Activated CD8-positive, alpha-beta T cell treated with anti-CD3 and anti-CD28 coated beads for 36 hours (primary cell): ENCODE measurements around the gene MRM3. TPM values are rescaled to one million over a fixed set of nuclear protein-coding genes. Genes with fewer than 3 reads are reported as not detected.
"Not testable (repeated sequence)": the region's sequence is repeated elsewhere in the genome, so short reads cannot be mapped to it uniquely, and the experiment has no call there.

Experiments used
- ATAC-seq: fragments of 200-7000 bp; cut with Tn5 transposase; one replicate; pipeline ENCODE4 v1.10.0; 2021; ENCODE audit warnings: mild to moderate bottlenecking, moderate library complexity
- CTCF ChIA-PET: fragments of 350-600 bp; sonication (Branson Sonifier 250); formaldehyde crosslinking; loops from one replicate; lab custom pipeline; 2021; ENCODE audit warnings: antibody characterized with exemption; lab: Charles Lee
- POLR2A ChIA-PET: fragments of 350-600 bp; sonication (Branson Sonifier 250); formaldehyde crosslinking; loops from one replicate; lab custom pipeline; 2021; ENCODE audit warnings: antibody characterized with exemption; lab: Charles Lee
- DNase-seq: peaks from one replicate; pipeline ENCODE4 v3.0.0-alpha.2; 2020
- H3K27ac Mint-ChIP-seq: one replicate; pipeline ENCODE4 v1.8.0; 2021; ENCODE audit warnings: mild to moderate bottlenecking, mixed read lengths
- H3K27me3 Mint-ChIP-seq: one replicate; pipeline ENCODE4 v1.8.0; 2021; ENCODE audit warnings: mixed read lengths
- H3K36me3 Mint-ChIP-seq: one replicate; pipeline ENCODE4 v1.8.0; 2021; ENCODE audit warnings: low read depth, mixed read lengths
- H3K4me1 Mint-ChIP-seq: one replicate; pipeline ENCODE4 v1.8.0; 2021; ENCODE audit warnings: low read depth, mixed read lengths
- H3K4me3 Mint-ChIP-seq: one replicate; pipeline ENCODE4 v1.8.0; 2021; ENCODE audit warnings: mild to moderate bottlenecking, moderate library complexity, mixed read lengths
- H3K9me3 Mint-ChIP-seq: one replicate; pipeline ENCODE4 v1.8.0; 2021; ENCODE audit warnings: mixed read lengths
- intact Hi-C: fragments of 100-400 bp; cut with micrococcal nuclease; formaldehyde crosslinking; loops from one replicate; pipeline ENCODE4 v1.10.0; 2022
- total RNA-seq, 2 experiments: library from RNA; stranded (reverse); gene quantifications; one replicate each; pipeline ENCODE4 v1.2.3, GENCODE V29; 2021
- TF ChIP-seq, protein P1 (sequence below): fragments of 200-600 bp; IDR thresholded peaks from one replicate; pipeline ENCODE4 v1.8.0; 2022; ENCODE audit warnings: antibody characterized with exemption, mild to moderate bottlenecking

MRM3 gene
- total RNA-seq, 2 experiments from 2014 or later: 35.5 to 36.2 TPM

DNA sequence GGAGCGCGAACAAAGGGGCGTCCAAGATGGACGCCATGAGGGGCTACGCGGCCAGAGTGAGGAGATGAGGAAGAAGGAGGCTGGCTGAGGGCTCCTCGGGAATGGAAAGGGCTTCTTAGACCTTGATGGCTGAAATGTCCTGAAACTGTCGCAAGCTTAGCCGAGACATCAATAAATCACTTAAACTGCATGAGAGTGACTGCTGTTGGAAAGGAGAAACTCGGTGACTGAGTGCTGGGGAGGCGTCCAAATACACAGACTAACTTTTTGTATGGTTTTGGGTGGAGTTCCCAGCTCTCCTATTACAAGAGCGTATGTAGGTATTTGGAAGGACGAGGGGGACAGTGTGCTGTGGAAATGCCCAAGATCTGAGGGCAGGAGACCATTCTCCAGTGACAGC, 28.7 kb upstream of the MRM3 start:
- peak overlapping the region; percentile 69 for H3K27ac Mint-ChIP-seq
- intact Hi-C loops: no loop called here
- H3K9me3 Mint-ChIP-seq: peaks cover 5% of the 10 kb centered on the region
- ATAC-seq: no peak
- no peaks in the 10 kb centered on the region for H3K27me3 Mint-ChIP-seq
- no peak for DNase-seq
- peak overlapping the region; percentile 60 for H3K4me3 Mint-ChIP-seq
- TF ChIP-seq, protein P1, sequence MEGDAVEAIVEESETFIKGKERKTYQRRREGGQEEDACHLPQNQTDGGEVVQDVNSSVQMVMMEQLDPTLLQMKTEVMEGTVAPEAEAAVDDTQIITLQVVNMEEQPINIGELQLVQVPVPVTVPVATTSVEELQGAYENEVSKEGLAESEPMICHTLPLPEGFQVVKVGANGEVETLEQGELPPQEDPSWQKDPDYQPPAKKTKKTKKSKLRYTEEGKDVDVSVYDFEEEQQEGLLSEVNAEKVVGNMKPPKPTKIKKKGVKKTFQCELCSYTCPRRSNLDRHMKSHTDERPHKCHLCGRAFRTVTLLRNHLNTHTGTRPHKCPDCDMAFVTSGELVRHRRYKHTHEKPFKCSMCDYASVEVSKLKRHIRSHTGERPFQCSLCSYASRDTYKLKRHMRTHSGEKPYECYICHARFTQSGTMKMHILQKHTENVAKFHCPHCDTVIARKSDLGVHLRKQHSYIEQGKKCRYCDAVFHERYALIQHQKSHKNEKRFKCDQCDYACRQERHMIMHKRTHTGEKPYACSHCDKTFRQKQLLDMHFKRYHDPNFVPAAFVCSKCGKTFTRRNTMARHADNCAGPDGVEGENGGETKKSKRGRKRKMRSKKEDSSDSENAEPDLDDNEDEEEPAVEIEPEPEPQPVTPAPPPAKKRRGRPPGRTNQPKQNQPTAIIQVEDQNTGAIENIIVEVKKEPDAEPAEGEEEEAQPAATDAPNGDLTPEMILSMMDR: no peak
- ChIA-PET POLR2A (interaction anchor here (1.1 to 5.0 kb wide), 9 partner anchors 8 to 243 kb away, joined by 3 to 34 read pairs (median 5); partner anchors contain the start of genes GLOD4, MRM3, TIMM22 and TLCD3A), CTCF (interaction anchor here (1.1 to 2.0 kb wide), 4 partner anchors 13 to 341 kb away, joined by 4 to 9 read pairs (median 4); partner anchors contain the start of genes GLOD4 and MRM3)
- H3K4me1 Mint-ChIP-seq: peaks cover 29% of the 10 kb centered on the region
- peaks cover 42% of the 10 kb centered on the region for H3K36me3 Mint-ChIP-seq

DNA sequence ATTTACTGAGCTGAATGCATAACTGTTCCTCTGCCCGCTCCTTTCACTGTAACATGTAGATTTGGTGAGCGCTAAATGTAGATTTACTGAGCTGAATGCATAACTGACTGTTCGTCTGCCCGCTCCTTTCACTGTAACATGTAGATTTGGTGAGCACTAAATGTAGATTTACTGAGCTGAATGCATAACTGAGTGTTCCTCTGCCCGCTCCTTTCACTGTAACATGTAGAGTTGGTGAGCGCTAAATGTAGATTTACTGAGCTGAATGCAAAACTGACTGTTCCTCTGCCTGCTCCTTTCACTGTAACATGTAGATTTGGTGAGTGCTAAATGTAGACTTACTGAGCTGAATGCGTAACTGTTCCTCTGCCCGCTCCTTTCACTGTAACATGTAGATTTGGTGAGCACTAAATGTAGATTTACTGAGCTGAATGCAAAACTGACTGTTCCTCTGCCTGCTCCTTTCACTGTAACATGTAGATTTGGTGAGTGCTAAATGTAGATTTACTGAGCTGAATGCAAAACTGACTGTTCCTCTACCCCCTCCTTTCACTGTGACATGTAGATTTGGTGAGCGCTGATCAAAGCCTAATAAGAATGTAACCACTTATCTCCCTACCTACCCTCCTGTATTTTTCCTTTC, 26.7 kb upstream of the MRM3 start:
- ChIA-PET POLR2A (interaction anchor here (1.3 kb wide), 1 partner anchor 27 kb away, joined by 6 read pairs; the partner anchor contains the start of genes GLOD4 and MRM3), CTCF (interaction anchor here (1.2 to 1.5 kb wide), 3 partner anchors 26 to 243 kb away, joined by 3 read pairs; partner anchors contain the start of gene GLOD4)
- Mint-ChIP-seq H3K36me3 (peaks cover 31% of the 10 kb centered on the region), H3K4me1 (peaks cover 14% of the 10 kb centered on the region)
- ATAC-seq, H3K27me3 Mint-ChIP-seq, intact Hi-C loops, DNase-seq, H3K4me3 Mint-ChIP-seq, H3K9me3 Mint-ChIP-seq, H3K27ac Mint-ChIP-seq: not testable (repeated sequence)

DNA sequence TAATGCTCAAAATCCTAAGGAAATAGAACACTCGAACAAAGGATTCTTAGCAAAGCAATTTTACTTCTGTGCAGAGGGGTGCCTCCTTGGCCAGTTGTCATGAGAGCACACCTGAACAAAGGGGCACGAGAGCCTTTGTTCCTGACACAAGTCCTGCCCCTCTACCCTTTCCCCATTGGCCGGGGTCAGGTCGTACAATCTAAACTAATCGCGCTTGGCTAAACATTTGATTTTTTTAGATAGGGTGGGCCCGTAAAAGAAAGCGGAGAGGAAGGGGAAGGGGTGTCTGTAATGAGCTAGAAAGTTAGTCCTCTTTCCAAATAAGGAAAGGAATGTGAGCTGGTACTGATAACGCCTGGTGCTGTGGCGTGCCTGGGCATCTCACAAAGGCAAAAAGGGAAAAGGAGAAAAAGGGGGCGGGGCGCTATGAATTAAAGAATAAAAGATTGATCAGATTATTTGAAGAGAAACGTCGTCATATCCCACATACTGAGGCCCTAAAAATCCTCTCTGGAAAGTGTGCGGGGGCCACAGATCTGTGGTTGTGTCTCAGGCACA, 26.1 kb upstream of the MRM3 start:
- H3K27ac Mint-ChIP-seq, H3K4me3 Mint-ChIP-seq, ATAC-seq, H3K27me3 Mint-ChIP-seq, H3K4me1 Mint-ChIP-seq, DNase-seq, intact Hi-C loops, H3K9me3 Mint-ChIP-seq, POLR2A ChIA-PET: not testable (repeated sequence)
- H3K36me3 Mint-ChIP-seq: peaks cover 26% of the 10 kb centered on the region
- CTCF ChIA-PET: interaction anchor here (1.5 kb wide), 2 partner anchors 26 to 243 kb away, joined by 3 read pairs; partner anchors contain the start of gene GLOD4

DNA sequence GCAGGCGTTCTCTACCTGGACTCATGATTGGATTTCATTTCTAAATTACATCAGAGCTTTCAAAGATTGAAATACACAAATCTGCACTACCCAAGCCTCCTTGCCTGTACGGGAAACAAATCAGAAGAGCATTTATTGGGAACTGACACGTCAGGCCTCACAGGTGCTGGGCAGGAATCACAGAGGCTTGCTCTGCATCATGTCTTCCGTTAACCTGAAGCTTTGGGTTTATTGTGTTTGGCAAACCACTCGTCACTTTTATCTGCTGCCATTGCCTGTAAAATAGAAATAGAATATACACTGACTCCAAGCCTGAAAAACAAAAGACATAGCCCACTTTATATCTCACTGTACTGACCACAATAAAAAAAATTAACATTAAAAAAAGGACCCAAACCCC, 22.2 kb upstream of the MRM3 start:
- intact Hi-C loops: no loop called here

DNA sequence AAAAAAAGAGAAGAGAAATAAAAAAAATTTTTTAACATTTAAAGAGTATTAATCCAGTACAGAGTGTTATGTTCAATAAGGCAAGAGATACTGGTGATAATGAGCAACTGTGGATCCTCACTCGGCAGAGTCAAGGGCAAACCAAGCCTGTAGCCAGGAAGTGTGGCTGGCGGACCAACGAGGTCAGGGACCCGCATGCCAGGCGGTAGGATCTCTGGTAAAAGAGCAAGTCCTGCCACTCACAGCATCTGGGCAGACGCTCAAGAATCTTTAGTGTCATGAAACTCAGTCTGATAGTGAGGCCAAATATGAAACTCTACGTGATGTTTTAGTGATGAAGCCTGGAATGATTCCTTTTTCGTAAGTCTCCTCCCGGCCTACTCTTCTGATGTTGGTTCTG, 21.8 kb upstream of the MRM3 start:
- no peaks in the 10 kb centered on the region for H3K4me1 Mint-ChIP-seq
- H3K36me3 Mint-ChIP-seq: peaks cover 30% of the 10 kb centered on the region
- intact Hi-C loops: no loop called here
- CTCF ChIA-PET: interaction anchor here (1.6 kb wide), 1 partner anchor 220 kb away, joined by 3 read pairs; no protein-coding TSS in a partner anchor
- POLR2A ChIA-PET: interaction anchor here (1.0 kb wide), 1 partner anchor 236 kb away, joined by 3 read pairs; the partner anchor contains the start of gene TIMM22
- ATAC-seq (no peak), DNase-seq (no peak)
- TF ChIP-seq, protein P1: no peak
- no peak overlapping the region for H3K27ac Mint-ChIP-seq
- no peaks in the 10 kb centered on the region for H3K27me3 Mint-ChIP-seq
- no peak overlapping the region for H3K4me3 Mint-ChIP-seq
- H3K9me3 Mint-ChIP-seq: no peaks in the 10 kb centered on the region

More for the DNA sequence above, 22.2 kb upstream of the MRM3 start:
- H3K27me3 Mint-ChIP-seq: no peaks in the 10 kb centered on the region
- H3K4me3 Mint-ChIP-seq: no peak overlapping the region
- no peaks in the 10 kb centered on the region for H3K9me3 Mint-ChIP-seq
- H3K4me1 Mint-ChIP-seq: no peaks in the 10 kb centered on the region
- TF ChIP-seq, protein P1: no peak
- H3K27ac Mint-ChIP-seq: no peak overlapping the region
- ChIA-PET POLR2A (interaction anchor here (1.0 to 1.2 kb wide), 2 partner anchors 22 to 237 kb away, joined by 3 to 4 read pairs; partner anchors contain the start of genes GLOD4, MRM3 and TIMM22), CTCF (interaction anchor here (1.1 to 1.6 kb wide), 2 partner anchors 9 to 221 kb away, joined by 3 read pairs; no protein-coding TSS in a partner anchor)
- ATAC-seq: no peak
- DNase-seq: no peak
- H3K36me3 Mint-ChIP-seq: peaks cover 27% of the 10 kb centered on the region
